K562 (cell line): Measurements from ENCODE around the gene PSMB8. TPM values are rescaled to one million over a fixed set of nuclear protein-coding genes. Genes with fewer than 3 reads are reported as not detected.
A peak's percentile ranks its signal among the peaks of the same experiment; 100 is the strongest.

ENCODE experiments used
- DMBX1 ChIP-seq: fragments of 250-450 bp; sonication (Bioruptor Pico); IDR thresholded peaks from 2 replicates; pipeline ENCODE4 v1.8.0; 2022; ENCODE audit warnings: inconsistent platforms, mild to moderate bottlenecking, moderate library complexity, borderline replicate concordance
- GTF3C2 ChIP-seq: IDR thresholded peaks from 3 replicates; pipeline ENCODE4 v1.6.1; 2011; ENCODE audit warnings: borderline replicate concordance, mild to moderate bottlenecking, moderate library complexity; ENCODE audit not compliant: insufficient read length; ENCODE audit errors: extremely low read depth
- MEIS2 ChIP-seq: fragments of 450-650 bp; IDR thresholded peaks from 2 replicates; pipeline ENCODE4 v1.6.1; 2014; ENCODE audit warnings: mild to moderate bottlenecking; ENCODE audit not compliant: partially characterized antibody
- MYNN ChIP-seq, 2 experiments: sonication (generic); formaldehyde crosslinking in 1 of 2; IDR thresholded peaks; 2 replicates each; pipeline versions ENCODE4 v1.5.0 to v1.6.1; 2016 to 2020; ENCODE audit warnings: antibody characterized with exemption in 1 of 2, missing genetic modification reagents in 1 of 2
- NCOA6 ChIP-seq: fragments of 450-650 bp; IDR thresholded peaks from 2 replicates; pipeline ENCODE4 v1.6.1; 2017; ENCODE audit warnings: mild to moderate bottlenecking
- NFIX ChIP-seq: fragments of 250-450 bp; sonication (Bioruptor Pico); IDR thresholded peaks from 2 replicates; pipeline ENCODE4 v1.4.0; 2020; ENCODE audit warnings: low read depth, mild to moderate bottlenecking, moderate library complexity
- PHF20 ChIP-seq: fragments of 450-650 bp; IDR thresholded peaks from 2 replicates; pipeline ENCODE4 v1.6.1; 2018; ENCODE audit not compliant: partially characterized antibody
- RHOXF2B ChIP-seq: fragments of 250-450 bp; sonication (Bioruptor Pico); conservative IDR thresholded peaks from 2 replicates; pipeline ENCODE4 v1.5.1; 2021
- XRCC3 ChIP-seq: fragments of 450-650 bp; IDR thresholded peaks from 2 replicates; pipeline ENCODE4 v1.6.1; 2017; ENCODE audit warnings: mild to moderate bottlenecking, moderate library complexity
- YY1 ChIP-seq, 3 experiments: IDR thresholded peaks; 2 replicates each; pipeline ENCODE4 v1.6.1; 2011; ENCODE audit warnings: low read length in 2 of 3, mild to moderate bottlenecking in 2 of 3, moderate library complexity in 2 of 3, borderline replicate concordance in 1 of 3, control low read depth in 1 of 3, low read depth in 1 of 3; ENCODE audit not compliant: insufficient read depth in 3 of 3, insufficient replicate concordance in 2 of 3, control insufficient read depth in 1 of 3, insufficient read length in 1 of 3; ENCODE audit errors: extremely low read depth in 1 of 3
- ZNF165 ChIP-seq: fragments of 250-450 bp; sonication (Bioruptor Pico); IDR thresholded peaks from 2 replicates; pipeline ENCODE4 v1.4.0; 2020; ENCODE audit warnings: borderline replicate concordance
- ZNF24 ChIP-seq: fragments of 450-650 bp; IDR thresholded peaks from 2 replicates; pipeline ENCODE4 v1.6.1; 2016
- ZNF589 ChIP-seq: fragments of 200-800 bp; sonication (Bioruptor generic); IDR thresholded peaks from 2 replicates; pipeline ENCODE4 v1.6.1; 2016; ENCODE audit warnings: low read depth, missing genetic modification characterization, missing compliant biosample characterization
- ZSCAN32 ChIP-seq: fragments of 450-650 bp; formaldehyde crosslinking; IDR thresholded peaks from 2 replicates; pipeline ENCODE4 v1.4.0; 2020; ENCODE audit warnings: mild to moderate bottlenecking, moderate library complexity
- polyA plus RNA-seq, 8 experiments: library from polyadenylated mRNA; depleted of rRNA in 4 of 8; stranded (reverse) in 5 of 8; unstranded in 3 of 8; fragments of >200 nt; fragmentation: Nextera tagmentation in 2 of 8; fragmentation: Illumina TruSeq in 1 of 8; extraction: Ambion mirVana in 2 of 8; extraction: Trizol in 1 of 8; gene quantifications; 2 replicates each; pipeline versions ENCODE4 v1.2.1 to v1.2.3, GENCODE V29; 2011 to 2014; ENCODE audit warnings: inconsistent platforms in 1 of 8, missing spikeins in 1 of 8
- total RNA-seq, 7 experiments: library from RNA; depleted of rRNA in 6 of 7; stranded (reverse); fragments of >200 nt in 6 of 7; fragmentation: Illumina TruSeq in 2 of 7; extraction: Trizol in 2 of 7; gene quantifications; 2 replicates each; pipeline versions ENCODE4 v1.2.1 to v1.2.3, GENCODE V29; 2011 to 2021; ENCODE audit warnings: low replicate concordance in 1 of 7
- TF ChIP-seq, protein P1 (sequence below): fragments of 250-450 bp; sonication (Bioruptor Pico); IDR thresholded peaks from 2 replicates; pipeline ENCODE4 v1.4.0; 2020; ENCODE audit warnings: mild to moderate bottlenecking, moderate library complexity
- TF ChIP-seq, protein P2 (sequence below): sonication (generic); formaldehyde crosslinking; IDR thresholded peaks from 2 replicates; pipeline ENCODE4 v1.8.0; 2022; ENCODE audit warnings: mild to moderate bottlenecking, missing genetic modification reagents
- TF ChIP-seq, protein P3 (sequence below): fragments of 250-450 bp; sonication (Bioruptor Pico); IDR thresholded peaks from 2 replicates; pipeline ENCODE4 v1.8.0; 2022; ENCODE audit warnings: inconsistent platforms

Gene PSMB8
- total and polyA plus RNA-seq, 9 of the 15 experiments (the other 6 are each of a cell fraction or from before 2014, with no cell fraction given): 0.71 to 4.0 (median 2.4) TPM

DNA sequence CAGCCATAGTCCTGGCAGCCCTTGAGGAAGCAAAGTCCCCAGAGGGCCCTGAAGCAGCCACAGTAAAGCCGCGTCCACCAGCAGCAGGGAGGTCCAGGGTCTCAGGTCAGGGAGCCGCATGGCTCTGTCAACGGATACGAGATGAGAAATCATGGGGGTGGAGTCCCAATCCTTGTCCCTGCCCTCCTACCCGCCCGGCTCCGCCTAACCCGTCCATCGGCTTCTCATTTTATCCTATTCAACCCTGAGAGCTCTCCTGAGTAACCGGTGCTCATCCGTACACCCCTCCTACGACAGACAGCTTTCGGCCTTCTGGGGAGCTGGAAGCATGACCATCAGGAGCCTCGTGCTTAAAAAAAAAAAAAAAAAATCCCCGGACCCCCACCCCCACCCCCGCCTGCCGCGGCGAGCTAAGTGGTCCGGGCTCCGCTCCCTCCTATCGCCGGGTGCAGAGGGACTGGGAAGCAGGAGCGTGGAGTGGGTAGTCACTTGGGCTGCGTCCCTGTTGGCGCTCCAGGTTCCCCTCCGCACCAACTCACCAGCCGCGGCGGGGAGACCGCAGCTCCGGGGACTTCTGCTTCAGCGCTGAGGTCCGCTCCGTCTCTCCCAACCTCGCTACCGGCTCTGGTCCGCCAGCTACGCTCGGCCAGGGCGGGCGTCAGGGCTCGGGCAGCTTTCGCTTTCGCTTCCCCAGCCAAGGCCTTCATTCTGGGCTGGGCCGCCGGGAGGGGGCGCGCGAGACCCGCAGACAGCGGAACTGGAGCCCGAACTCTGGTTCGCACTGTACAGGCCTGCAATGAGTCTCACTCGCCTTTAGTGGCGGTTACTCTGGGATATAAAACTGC lies 5.5 kb downstream of the PSMB8 start, which contains the start of gene TAP2 (continued):
- TF ChIP-seq, protein P1, sequence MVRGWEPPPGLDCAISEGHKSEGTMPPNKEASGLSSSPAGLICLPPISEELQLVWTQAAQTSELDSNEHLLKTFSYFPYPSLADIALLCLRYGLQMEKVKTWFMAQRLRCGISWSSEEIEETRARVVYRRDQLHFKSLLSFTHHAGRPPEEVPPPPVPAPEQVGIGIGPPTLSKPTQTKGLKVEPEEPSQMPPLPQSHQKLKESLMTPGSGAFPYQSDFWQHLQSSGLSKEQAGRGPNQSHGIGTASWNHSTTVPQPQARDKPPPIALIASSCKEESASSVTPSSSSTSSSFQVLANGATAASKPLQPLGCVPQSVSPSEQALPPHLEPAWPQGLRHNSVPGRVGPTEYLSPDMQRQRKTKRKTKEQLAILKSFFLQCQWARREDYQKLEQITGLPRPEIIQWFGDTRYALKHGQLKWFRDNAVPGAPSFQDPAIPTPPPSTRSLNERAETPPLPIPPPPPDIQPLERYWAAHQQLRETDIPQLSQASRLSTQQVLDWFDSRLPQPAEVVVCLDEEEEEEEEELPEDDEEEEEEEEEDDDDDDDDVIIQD: no peak
- TF ChIP-seq GTF3C2 (no peak), NFIX (CRISPR knock-in tag) (no peak), YY1 (IDR thresholded peaks at IDR 0.05; ENCODE audit: borderline replicate concordance in 1 of 3, control insufficient read depth in 1 of 3, extremely low read depth in 1 of 3, insufficient read depth in 3 of 3, insufficient read length in 1 of 3, insufficient replicate concordance in 2 of 3, low read depth in 1 of 3, low read length in 2 of 3) (peak in 2 of 3 experiments; percentile 53 to 63), MYNN (IDR thresholded peaks at IDR 0.05) (no peak; the same call in 1 of the 2 replicates), MYNN (CRISPR knock-in tag; IDR thresholded peaks at IDR 0.05) (no peak), XRCC3 (no peak), NCOA6 (no peak), DMBX1 (CRISPR knock-in tag) (0 out of 2 replicates have a peak, but pooled peaks have one; percentile 17), ZNF165 (no peak), ZNF589 (CRISPR knock-in tag) (no peak), PHF20 (no peak), ZNF24 (peak; percentile 69), RHOXF2B (no peak), ZSCAN32 (CRISPR knock-in tag) (no peak), MEIS2 (peak; percentile 66)
- TF ChIP-seq, protein P2, sequence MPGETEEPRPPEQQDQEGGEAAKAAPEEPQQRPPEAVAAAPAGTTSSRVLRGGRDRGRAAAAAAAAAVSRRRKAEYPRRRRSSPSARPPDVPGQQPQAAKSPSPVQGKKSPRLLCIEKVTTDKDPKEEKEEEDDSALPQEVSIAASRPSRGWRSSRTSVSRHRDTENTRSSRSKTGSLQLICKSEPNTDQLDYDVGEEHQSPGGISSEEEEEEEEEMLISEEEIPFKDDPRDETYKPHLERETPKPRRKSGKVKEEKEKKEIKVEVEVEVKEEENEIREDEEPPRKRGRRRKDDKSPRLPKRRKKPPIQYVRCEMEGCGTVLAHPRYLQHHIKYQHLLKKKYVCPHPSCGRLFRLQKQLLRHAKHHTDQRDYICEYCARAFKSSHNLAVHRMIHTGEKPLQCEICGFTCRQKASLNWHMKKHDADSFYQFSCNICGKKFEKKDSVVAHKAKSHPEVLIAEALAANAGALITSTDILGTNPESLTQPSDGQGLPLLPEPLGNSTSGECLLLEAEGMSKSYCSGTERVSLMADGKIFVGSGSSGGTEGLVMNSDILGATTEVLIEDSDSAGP: 0 out of 2 replicates have a peak, but pooled peaks have one; percentile 51
- TF ChIP-seq, protein P3, sequence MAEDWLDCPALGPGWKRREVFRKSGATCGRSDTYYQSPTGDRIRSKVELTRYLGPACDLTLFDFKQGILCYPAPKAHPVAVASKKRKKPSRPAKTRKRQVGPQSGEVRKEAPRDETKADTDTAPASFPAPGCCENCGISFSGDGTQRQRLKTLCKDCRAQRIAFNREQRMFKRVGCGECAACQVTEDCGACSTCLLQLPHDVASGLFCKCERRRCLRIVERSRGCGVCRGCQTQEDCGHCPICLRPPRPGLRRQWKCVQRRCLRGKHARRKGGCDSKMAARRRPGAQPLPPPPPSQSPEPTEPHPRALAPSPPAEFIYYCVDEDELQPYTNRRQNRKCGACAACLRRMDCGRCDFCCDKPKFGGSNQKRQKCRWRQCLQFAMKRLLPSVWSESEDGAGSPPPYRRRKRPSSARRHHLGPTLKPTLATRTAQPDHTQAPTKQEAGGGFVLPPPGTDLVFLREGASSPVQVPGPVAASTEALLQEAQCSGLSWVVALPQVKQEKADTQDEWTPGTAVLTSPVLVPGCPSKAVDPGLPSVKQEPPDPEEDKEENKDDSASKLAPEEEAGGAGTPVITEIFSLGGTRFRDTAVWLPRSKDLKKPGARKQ: no peak
